ENCODE measurements around the gene CCNG2.

CCNG2 gene

GRCh38 chr4:77204621-77205020 is 47.6 kb downstream of the CCNG2 start:
- DNase-seq (ENCODE audit: low spot score) = no peak

- no peak for DNase-seq (ENCODE audit: low spot score)
These were observed 52.0 kb downstream of the CCNG2 start for GRCh38 chr4:77209012-77209411.

GRCh38 chr4:77209936-77210335 is 52.9 kb downstream of the CCNG2 start:
- DNase-seq (ENCODE audit: low spot score) = no peak

- no peak for DNase-seq (ENCODE audit: low spot score)
These were observed 58.1 kb downstream of the CCNG2 start for GRCh38 chr4:77215107-77215506.

- DNase-seq (ENCODE audit: low spot score) = no peak
These were observed 60.5 kb downstream of the CCNG2 start for GRCh38 chr4:77217526-77217925.

- DNase-seq (ENCODE audit: low spot score) = no peak
These were observed 62.3 kb downstream of the CCNG2 start for GRCh38 chr4:77219266-77219665.
